GM12801 (cell line): Measurements from ENCODE around the gene NDUFAF8.

ENCODE experiments used
- CTCF ChIP-seq: IDR thresholded peaks from one replicate; pipeline ENCODE4 v1.5.1; 2011; ENCODE audit warnings: control low read depth; ENCODE audit not compliant: insufficient read length; ENCODE audit errors: extremely low read depth

NDUFAF8 gene

GRCh38 chr17:81193051-81193410 lies 46.1 kb upstream of the NDUFAF8 start:
- no peak for TF ChIP-seq CTCF

GRCh38 chr17:81193470-81194224 lies 45.5 kb upstream of the NDUFAF8 start:
- TF ChIP-seq CTCF, result no peak

- no peak for TF ChIP-seq CTCF
Measured at GRCh38 chr17:81194225-81194760, 44.8 kb upstream of the NDUFAF8 start.

- no peak for TF ChIP-seq CTCF
Measured at GRCh38 chr17:81194941-81195901, 43.9 kb upstream of the NDUFAF8 start.

DNA sequence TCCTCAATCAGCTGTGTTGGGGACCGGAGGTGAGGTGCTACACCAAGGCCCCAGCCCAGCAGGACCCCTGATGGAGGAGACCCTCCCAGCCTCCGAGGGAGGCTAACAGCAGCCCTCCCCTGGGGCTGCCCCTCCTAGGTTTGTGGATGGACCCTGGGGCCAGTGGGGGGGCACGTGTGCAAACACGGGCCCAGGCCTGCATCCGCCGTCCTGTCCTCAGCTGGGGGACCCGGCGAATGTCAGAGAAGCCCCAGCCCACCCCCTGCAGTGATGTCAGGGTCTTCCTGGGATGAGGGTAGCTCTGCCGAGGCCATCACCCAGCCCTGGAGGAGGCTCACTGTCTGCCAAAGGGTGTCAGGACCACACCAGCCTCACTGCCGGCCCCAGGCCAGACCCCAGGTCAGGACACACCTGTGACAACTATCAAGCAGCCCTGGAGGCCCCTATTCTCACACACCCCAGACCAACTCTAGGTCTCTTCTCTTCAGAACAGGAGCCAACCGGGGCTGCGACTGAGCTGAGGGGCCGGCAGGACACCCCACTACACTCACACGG lies 43.1 kb upstream of the NDUFAF8 start:
- TF ChIP-seq CTCF, result no peak

GRCh38 chr17:81196505-81197408 lies 42.4 kb upstream of the NDUFAF8 start:
- TF ChIP-seq CTCF, result no peak

GRCh38 chr17:81197409-81197795 lies 41.7 kb upstream of the NDUFAF8 start:
- TF ChIP-seq CTCF, result no peak
